ENCODE data around the gene C2CD4C.

Gene C2CD4C

DNA sequence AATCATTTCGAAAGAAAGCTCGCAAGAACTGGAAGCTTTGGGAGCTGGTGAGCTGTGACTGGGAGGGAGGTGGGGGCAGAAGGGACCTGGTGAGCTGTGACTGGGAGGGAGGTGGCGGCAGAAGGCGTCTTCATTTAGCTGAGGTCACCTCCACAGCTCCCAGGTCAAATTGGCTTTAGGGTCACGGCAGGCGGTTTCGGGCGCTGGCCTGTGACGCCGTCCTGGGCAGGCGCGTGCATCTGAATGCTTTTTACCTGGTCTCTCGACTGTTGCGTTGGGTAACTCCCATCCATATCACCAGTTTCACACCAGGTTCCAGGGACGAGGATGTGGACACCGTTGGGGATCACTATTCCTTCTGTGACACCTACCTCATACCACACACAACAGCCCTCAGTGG lies 29.2 kb downstream of the C2CD4C start:
- no peak for DNase-seq

DNA sequence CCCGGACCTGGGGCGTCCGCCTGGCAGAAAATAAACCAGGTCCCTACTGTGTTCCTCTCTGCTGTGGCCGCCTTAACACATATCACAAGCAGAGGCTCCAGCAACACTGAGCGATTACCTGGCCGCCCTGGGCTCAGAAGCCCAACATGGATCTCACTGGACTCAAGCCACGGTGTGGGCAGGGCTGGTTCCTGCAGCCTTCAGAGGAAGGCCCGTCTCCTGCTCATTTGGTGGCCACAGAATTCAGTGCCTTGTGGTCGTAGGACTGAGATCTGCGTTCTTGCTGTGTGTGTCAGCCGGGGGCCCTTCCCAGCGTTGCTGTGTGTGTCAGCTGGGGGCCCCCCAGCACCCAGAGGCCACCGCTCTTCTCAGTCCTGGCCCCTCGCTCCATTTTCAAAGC lies 30.2 kb downstream of the C2CD4C start:
- DNase-seq: no peak

DNA sequence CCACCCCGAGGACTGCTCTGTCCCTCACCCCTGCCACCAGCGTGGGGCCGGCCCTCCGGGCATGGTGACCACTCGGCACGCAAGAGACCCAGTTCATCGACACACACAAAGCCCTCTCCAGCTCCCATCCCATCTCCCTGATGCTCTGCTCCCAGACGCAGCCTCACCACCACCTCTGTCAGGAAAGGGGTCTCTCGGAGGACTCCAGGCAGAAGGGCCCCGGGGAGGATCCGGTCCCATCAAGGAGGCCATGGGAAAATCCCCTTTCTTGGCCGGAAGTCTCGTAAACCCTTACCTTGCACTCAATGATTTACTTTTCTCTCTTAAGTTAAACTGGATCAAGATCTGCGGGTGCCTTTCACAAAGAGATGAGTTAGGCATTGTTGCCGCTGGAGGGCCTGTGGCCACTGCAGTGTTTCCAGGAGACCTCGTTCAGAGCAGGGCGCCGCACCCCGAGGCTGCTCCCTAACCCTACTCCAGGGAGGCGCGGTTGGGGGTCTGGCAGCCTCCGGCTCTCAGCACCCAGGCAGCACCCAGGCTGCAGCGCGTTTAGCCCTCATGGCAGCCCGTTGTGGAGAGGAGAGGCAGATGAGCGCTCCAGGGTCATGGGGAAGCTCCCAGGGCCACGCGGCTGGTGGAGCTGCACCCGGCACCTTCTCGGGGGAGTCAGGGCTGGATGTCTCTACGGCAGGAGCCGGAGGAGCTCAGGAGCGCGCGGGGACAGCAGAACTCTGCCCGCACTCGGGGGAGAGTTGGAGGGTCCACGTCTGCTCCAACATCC lies 31.0 kb downstream of the C2CD4C start:
- no peak for DNase-seq

DNA sequence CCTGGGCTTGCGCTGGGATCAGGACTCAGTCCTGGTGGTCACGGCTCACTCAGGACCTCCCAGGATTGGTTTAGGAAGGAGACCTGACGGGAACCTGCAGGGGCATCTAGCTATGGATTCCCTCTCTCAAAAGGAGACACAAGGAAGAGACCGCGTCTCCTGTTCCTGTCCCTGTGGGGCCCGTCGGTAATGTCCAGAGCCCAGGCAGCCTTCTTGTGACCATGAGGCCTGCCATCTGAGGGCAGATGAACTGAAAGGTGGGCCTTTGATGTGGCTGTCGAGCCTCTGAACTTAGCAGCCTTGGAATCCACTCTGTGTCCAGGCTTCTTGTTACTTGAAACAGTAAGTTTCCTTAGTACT lies 32.9 kb downstream of the C2CD4C start:
- no peak for DNase-seq

DNA sequence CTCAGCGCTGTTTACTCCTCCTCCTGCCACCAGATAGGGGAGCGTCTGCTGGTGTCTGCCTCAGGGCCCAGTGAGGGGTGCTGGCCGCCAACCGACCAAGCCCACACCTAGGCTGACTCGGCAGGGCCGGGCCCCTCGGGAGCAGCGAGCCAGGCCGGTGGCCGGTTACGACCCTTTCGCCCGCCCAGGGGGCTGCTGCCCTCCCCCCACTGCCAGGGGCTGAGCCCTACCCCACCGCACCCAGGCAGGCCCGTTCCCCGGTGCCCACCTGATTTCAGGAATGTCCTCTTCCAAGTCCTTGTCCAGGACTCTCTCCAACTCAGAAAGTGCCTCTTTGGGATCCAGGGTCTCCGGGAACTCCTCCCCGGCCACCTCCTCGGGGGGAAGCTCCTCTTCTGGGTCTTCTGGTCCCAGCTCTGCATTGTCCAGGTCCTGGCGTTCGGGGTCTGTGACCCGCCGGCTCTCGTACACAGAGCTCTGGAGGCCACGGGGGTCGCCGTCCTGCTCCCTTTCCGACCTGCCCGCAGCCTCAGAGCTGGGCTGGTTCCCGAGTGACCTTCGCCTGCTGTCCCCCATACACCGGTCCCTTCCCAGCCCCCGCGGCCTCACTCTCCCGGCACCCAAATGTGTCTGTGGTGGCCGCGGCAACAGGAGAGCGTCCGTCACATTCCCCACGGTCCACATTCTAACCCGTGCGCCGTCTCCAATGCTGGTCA lies 33.4 kb downstream of the C2CD4C start:
- DNase-seq: no peak

DNA sequence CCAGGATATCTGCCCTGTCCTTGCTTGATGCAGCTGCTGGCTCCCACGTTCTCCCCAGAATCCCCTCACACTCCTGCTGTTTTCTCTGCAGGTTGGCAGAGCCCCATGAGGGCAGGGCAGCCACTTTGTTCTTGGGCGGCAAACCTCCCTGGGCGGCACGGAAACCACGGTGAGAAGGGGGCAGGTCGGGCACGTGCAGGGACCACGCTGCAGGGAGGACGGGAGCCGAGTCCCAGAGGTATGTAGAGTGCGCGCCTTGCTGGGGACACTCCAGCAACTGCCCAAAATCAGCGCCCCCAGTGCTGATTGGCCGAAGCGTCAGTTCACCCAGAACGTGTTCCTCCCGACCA lies 34.1 kb downstream of the C2CD4C start:
- DNase-seq: no peak

DNA sequence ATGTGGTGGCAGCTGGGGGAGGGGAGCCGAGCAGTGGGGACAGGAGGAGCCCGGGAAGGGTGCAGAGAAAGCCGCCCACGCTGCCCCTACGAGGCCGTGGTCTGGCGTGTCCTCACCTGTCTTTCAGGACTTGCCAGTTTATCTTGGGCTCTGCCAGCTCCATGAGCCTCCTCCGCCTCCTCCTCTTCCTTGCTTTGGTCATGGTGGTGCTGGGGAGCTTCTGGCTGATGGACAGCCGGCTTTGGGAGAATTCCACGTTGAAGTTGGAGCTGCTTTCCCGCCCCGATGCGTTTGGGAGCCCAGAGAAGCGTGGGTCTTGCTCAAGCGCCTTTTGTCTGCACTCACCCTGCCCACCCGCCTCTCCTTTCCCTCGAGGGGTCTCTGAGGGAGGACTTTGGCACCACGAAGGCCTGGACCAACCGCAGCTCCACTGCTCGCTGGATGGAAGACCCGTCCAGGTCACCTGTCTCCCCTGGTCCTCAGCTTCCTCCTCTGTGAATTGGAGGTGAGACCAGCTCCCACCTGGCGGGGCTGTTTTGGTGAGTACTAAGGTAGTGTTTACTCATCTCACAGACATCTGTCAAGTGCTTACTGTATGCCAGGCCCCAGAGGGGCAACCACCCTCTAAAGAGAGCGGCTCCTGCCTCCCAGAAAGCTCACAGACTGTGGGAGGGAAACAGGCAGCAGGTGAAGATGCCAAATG lies 34.6 kb downstream of the C2CD4C start:
- no peak for DNase-seq

DNA sequence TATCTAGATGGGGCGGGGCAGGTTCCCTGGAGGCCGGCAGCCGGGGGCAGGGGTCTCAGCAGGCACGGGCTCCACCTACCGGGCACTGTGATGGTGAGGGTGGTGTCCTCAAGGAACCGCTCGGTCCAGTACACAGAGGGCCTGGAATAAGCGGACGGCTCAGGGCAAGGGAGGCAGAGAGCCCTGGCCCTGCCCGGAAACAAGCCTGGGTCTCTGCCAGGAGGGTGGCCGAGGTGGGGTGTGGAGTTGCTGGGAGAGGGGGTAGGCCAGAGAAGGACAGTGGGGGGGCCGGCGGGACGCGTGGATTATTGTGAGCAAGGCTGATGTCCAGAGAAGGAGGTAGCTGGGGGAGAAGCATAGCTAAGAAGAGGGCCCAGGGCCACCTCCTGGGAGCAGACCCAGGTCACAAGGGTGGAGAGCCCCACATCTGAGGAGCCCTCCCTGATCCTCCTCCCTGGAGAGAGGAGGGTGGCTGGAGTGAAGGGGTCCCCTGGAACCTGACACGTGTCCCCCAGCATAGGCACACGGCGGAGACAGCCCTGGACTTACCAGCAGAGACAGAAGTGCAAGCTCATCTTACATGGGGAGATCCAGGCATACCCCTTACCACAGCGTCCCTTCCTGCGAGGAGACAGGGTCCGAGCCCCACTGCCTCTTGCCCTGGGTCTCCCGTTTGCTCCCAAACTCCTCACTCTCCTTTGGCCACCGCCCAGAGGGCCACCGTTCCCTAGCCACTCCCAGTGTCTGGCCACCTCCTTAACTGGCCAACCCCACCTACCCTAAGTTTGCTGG lies 35.4 kb downstream of the C2CD4C start:
- no peak for DNase-seq

DNA sequence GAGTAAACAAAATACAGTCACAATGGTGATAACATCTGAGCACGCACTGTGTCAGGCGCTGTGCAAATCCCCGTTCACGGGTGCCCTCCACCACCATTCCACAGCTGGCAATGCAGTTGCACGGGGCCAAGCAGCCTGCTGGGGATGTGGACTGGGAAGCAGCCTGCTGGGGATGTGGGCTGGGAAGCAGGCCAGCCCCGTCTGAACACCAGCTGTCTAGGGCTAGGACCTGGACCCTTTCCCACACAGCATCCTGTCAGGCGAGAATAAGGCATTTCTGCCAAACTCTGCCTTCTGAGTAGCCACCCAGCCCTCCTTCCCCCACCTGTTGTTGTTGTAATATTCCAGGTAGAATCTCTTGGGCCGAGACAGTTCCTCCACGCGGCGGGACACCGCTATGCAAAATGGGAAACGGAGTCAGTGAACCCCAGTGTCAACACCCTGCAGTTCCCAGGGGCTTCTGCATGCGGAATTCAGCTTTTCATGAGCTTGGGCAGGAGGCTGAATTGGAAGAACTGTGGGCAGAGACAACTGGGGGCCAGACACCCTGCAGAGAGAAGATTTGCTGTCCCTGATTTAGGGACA lies 36.5 kb downstream of the C2CD4C start:
- DNase-seq: no peak

DNA sequence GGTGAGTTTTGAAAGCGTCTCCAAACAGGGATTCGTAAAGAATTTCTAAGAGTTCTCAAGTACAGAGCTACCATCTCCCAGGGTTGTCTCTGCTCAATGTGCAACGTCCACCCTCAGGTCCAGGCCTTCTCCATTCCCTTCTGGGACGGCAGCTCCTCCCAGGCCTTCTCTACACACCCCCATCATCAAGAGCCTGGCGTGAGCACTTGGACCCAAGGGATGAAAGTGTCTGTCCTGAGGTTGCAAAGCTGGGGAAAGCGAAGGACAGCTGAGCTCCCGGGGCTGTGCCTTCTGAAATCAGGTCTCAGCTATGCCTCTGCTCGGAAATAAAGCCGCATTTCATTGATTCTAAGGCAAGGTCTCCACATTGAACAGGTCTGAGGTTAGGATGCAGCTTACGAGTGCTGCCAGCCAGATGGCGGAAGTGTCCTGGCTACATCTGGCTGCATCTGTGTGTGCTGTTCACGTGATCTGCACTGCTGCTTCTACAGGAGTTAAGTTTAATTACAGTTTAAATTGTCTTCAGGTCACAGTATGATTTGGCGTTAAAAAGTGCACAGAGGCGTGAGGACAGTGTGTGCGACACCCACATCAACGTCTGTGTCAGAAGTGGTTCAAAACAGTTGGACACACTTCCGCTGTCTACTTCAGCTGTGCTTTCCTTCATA lies 37.3 kb downstream of the C2CD4C start:
- DNase-seq: no peak

DNA sequence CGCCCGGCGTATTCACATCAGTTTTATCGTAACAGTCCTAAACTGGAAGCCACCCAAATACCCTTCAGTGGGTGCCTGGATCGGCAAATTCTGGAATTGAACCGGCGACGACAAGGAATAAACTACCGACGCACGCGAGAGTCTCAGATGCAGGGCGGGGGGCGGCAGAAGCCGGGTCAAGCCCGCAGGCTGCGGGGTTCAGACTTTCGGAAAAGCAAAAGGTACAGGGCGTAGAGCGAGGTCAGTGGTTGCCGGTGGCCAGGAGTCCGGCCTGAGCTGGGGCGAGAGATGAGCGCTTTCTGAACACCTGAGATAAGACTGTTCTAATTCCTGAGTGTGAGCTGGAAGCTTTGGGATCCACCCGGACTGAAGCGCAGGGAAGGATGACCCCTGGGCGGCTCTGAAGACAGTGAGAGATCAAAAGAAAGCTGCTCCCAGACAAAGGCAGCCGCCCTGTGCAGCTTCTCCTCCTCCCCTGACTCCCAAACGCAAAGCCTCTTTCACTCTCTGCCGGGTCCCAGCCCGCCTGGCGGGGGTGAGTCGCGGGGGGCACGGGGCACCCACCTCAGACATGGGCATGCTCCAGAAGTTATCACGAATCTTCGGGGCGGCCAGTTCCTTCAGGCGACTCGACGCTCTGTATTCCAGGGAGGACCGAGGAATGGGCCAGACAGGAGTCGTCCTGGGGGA lies 38.2 kb downstream of the C2CD4C start:
- DNase-seq: no peak

DNA sequence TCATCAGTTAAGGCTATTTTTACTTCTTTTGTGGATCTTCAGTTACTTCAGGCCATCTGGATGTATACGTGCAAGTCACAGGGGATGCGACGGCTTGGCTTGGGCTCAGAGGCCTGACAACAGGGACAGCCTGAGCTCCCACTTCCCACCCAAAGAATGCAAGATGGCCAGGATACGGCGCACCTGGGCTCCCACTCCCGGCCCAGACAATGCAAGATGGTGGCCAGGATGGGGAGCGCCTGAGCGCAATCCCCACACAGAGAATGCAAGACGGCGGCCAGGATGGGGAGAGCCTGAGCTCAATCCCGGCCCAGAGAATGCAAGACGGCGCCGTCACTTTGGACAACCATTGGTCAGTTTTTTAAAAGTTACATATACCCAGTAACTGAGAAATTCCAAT lies 39.1 kb downstream of the C2CD4C start:
- no peak for DNase-seq

DNA sequence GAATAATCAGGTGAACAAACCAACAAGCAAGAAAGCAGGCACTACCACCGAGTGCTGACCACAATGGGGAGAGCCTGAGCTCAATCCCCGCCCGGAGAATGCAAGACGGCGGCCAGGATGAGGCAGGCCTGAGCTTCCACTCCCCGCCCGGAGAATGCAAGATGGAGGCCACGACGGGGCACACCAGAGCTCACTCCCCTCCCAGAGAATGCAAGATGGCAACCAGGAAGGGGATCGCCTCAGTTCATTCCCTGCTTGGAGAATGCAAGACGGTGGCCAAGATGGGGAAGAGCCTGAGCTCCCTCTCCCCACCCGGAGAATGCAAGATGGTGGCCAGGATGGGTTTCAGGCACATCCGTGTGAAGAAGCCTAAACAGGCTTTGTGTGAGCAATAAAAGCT lies 39.7 kb downstream of the C2CD4C start:
- no peak for DNase-seq

DNA sequence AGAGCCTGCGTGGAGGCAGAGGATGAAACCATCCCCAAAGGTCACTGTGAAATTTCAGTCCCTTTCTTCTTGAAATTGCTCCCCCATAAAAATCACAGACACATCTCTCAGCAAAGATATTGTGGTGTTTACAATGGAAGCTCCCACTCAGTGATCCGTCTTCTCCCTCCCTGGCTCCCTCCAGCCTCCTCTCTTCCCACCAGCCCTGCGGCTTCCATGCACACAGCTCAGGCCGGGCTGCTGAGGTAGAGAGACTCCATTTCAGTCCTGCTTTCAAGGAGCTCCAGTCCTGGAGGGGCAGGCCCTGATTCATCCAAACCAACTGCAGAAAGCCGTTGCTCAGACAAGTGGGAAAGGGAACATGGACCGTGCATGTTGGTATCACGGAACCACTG lies 40.3 kb downstream of the C2CD4C start:
- DNase-seq: no peak

DNA sequence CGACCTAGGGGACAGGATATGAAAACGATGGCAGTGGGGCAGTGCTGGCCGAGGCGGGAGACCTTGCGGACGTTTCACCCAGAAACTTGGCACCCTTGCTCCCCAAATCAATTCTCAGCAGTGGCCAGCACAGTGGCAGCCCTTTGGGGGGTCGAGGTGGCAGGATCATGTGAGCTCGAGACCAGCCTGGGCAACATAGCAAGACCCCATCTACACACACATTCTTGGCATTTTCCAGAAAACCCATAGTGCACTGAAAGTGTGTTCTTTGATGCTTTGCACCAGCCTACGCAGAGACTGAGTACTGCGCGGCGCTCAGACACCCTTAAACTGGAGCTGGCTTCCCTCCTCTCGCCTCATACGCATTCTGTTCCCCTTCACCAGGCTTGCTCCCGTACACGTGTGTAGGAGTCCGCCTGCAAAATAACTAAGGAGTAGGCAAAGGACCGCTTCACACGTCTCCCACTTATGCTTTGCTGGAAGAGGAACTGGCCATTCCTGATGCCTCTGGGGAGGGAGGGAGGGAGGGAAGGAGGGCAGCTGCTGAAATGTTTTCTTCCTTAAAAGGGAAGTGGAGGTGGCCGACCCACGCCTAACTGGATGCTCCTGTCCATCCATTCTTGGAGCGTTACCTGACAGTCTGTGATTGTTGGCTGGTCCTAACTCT lies 40.9 kb downstream of the C2CD4C start:
- no peak for DNase-seq

DNA sequence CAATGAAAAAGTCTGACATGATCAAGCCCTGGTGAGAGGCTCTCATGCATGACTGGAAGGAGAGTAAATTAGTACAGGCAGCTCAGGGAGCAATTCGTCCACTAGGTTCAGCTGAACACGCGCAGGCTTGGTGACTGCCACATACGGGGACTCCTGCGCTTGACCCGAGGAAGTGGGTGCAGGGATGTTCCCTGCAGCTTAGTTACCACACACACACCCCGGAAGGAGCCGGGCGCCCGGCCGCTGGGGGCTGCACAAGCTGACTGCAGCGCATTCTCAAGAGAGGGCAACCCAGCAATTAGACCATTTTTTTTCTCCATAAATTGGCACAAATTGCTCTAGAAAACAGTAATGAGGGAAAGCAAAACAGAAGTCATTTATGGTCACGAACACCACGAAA lies 41.4 kb downstream of the C2CD4C start:
- DNase-seq: no peak

DNA sequence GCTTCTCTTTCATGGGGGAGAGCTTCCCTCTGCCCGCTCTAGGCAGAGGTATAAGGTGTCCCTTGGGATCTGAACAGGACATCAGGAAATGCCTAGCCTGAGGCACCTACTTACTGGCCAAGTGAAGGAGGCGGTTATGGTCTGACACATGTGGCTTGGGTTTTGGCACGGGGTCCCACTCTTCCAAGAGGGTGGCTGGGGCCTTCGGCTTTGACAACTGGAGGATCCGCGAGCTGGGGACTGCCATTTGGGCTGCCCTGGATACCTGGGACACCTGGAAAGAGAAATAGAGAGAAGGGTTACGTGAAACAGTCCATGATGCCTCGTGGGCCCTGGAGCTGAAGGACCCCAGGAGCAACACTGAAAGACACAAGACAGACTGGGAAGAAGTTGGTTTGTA lies 42.0 kb downstream of the C2CD4C start:
- no peak for DNase-seq

DNA sequence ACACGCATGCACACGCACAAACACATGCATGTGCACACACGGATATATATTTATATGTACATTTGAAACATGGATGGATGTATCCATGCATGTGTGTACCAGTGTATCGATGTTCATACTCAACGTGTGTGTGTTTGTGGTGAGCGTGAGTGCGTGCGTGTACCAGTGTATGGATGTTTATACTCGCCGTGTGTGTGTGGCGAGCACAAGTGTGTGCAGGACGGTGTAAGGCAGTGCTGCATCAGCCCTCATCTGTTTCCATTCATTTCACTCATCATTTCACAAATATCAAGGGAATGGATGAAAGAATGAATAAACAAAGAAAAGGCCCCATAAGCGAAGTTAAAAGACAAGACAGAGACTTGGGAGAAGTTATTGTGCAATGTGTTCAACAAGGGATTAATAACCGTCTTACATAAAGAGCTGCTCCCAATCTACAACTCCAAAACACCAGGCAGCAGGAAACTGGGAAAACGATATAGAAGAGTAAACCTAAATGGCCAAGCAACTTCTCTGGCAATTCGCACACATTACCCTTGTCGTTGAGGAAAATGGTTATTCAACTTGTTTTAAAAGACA lies 42.7 kb downstream of the C2CD4C start:
- DNase-seq: no peak

DNA sequence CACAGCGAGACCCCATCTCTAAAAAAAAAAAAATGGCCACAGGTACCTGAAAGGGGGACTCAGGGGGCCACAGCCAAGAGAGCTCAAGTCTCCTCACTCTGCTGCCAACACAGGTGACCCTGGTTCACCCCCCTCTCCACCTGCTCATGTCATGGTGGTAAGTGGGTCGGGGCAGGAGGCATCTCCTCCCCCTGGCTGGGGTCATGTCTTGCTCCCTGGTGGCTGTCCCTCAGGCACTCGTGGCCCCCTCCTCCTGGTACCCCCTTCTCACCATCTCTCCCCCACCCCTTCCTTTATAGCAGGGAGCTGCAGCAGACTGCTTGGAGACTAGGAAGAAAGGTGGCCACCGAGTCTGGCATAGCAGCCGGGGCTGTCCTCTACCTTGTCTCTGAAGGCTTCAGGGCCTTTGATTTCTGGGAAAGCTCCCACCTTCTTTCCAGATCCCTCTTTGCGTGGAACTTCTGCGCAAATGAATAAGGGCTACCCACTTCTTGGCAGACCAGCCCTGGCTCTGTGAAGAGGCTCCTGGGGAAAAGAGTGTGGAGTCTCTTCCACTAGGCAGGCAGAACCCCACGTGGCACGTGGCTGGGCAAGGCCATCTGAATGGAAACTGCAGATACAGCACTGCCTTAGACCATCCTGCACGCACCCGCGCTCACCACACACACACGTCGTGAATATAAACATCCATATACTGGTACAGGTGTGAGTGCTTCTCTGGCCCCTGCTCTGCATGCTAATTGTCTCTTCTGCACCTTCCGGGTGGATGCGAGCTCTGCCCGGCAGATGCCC lies 44.3 kb downstream of the C2CD4C start:
- DNase-seq: no peak

DNA sequence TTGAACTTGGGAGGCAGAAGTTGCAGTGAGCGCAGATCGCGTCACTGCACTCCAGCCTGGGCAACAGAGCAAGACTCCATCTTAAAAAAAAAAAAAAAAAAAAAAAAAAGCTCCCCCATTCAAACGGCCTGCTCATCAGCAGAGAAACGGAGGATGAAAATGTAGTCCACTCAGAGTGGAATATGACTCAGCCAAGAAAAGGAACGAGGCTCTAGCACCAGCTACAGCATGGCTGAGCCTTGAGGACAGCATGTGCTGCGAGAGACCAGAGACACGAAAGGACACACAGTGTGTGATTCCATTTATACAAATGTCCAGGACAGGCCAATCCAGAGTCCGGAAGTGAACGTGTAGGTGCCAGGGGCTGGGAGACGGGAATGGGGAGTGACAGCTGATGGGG lies 46.3 kb downstream of the C2CD4C start:
- no peak for DNase-seq
